Measurements from ENCODE around the gene THSD4.

THSD4 gene

GRCh38 chr15:71658827-71659729 is 543.8 kb downstream of the THSD4 start:
- H3K9me3 ChIP-seq (ENCODE audit: low read length): no peaks in the 10 kb centered on the region
- H3K4me2 ChIP-seq (ENCODE audit: low read length): no peak overlapping the region
- no peak overlapping the region for H2AFZ ChIP-seq (ENCODE audit: low read length)
- no peaks in the 10 kb centered on the region for H3K4me1 ChIP-seq (ENCODE audit: insufficient read depth, low read length, severe bottlenecking)
- no peaks in the 10 kb centered on the region for H3K9me2 ChIP-seq (ENCODE audit: low read depth, low read length)
- H3K79me2 ChIP-seq (ENCODE audit: insufficient read depth, low read length): no peaks in the 10 kb centered on the region
- no peak overlapping the region for H3K4me3 ChIP-seq (ENCODE audit: low read depth, low read length, poor library complexity, severe bottlenecking)
- no peaks in the 10 kb centered on the region; the same call in 1 of the 2 replicates for H3K27me3 ChIP-seq (ENCODE audit: insufficient read depth, low read length)
- TF ChIP-seq CTCF (IDR thresholded peaks at IDR 0.05; ENCODE audit: low read length) (no peak), EZH2 (IDR thresholded peaks at IDR 0.05; ENCODE audit: borderline replicate concordance, low read length) (no peak)
- no peaks in the 10 kb centered on the region for H4K20me1 ChIP-seq (ENCODE audit: insufficient read depth, low read length)
- no peaks in the 10 kb centered on the region for H3K36me3 ChIP-seq (ENCODE audit: insufficient read depth, low read length)
- H3K9ac ChIP-seq (ENCODE audit: low read length): no peak overlapping the region
- H3F3A ChIP-seq (ENCODE audit: insufficient read depth, low read length): no peaks in the 10 kb centered on the region
- H3K27ac ChIP-seq (ENCODE audit: low read depth, low read length, poor library complexity, severe bottlenecking): no peak overlapping the region

GRCh38 chr15:71659730-71660067 is 544.4 kb downstream of the THSD4 start:
- TF ChIP-seq CTCF (IDR thresholded peaks at IDR 0.05; ENCODE audit: low read length) (no peak), EZH2 (IDR thresholded peaks at IDR 0.05; ENCODE audit: borderline replicate concordance, low read length) (no peak)
- H3K4me2 ChIP-seq (ENCODE audit: low read length): no peak overlapping the region

GRCh38 chr15:71660501-71660900 is 545.2 kb downstream of the THSD4 start:
- Histone ChIP-seq H4K20me1 (ENCODE audit: insufficient read depth, low read length) (no peaks in the 10 kb centered on the region), H3K4me3 (ENCODE audit: low read depth, low read length, poor library complexity, severe bottlenecking) (no peak overlapping the region), H3K9ac (ENCODE audit: low read length) (no peak overlapping the region), H2AFZ (ENCODE audit: low read length) (no peak overlapping the region), H3K9me2 (ENCODE audit: low read depth, low read length) (no peaks in the 10 kb centered on the region), H3K4me1 (ENCODE audit: insufficient read depth, low read length, severe bottlenecking) (no peaks in the 10 kb centered on the region), H3F3A (ENCODE audit: insufficient read depth, low read length) (no peaks in the 10 kb centered on the region), H3K4me2 (ENCODE audit: low read length) (no peak overlapping the region), H3K79me2 (ENCODE audit: insufficient read depth, low read length) (no peaks in the 10 kb centered on the region), H3K27ac (ENCODE audit: low read depth, low read length, poor library complexity, severe bottlenecking) (no peak overlapping the region), H3K36me3 (ENCODE audit: insufficient read depth, low read length) (no peaks in the 10 kb centered on the region), H3K27me3 (ENCODE audit: insufficient read depth, low read length) (no peaks in the 10 kb centered on the region; the same call in 1 of the 2 replicates), H3K9me3 (ENCODE audit: low read length) (no peaks in the 10 kb centered on the region)
- no peak for TF ChIP-seq CTCF (IDR thresholded peaks at IDR 0.05; ENCODE audit: low read length)
- TF ChIP-seq EZH2 (IDR thresholded peaks at IDR 0.05; ENCODE audit: borderline replicate concordance, low read length): no peak

More at GRCh38 chr15:71659730-71660067, 544.4 kb downstream of the THSD4 start:
- no peaks in the 10 kb centered on the region for H4K20me1 ChIP-seq (ENCODE audit: insufficient read depth, low read length)
- H3K27ac ChIP-seq (ENCODE audit: low read depth, low read length, poor library complexity, severe bottlenecking): no peak overlapping the region
- H3F3A ChIP-seq (ENCODE audit: insufficient read depth, low read length): no peaks in the 10 kb centered on the region
- no peaks in the 10 kb centered on the region for H3K9me3 ChIP-seq (ENCODE audit: low read length)
- no peaks in the 10 kb centered on the region; the same call in 1 of the 2 replicates for H3K27me3 ChIP-seq (ENCODE audit: insufficient read depth, low read length)
- H3K4me3 ChIP-seq (ENCODE audit: low read depth, low read length, poor library complexity, severe bottlenecking): no peak overlapping the region
- no peaks in the 10 kb centered on the region for H3K79me2 ChIP-seq (ENCODE audit: insufficient read depth, low read length)
- H3K9me2 ChIP-seq (ENCODE audit: low read depth, low read length): no peaks in the 10 kb centered on the region
- no peaks in the 10 kb centered on the region for H3K36me3 ChIP-seq (ENCODE audit: insufficient read depth, low read length)
- no peak overlapping the region for H2AFZ ChIP-seq (ENCODE audit: low read length)
- H3K4me1 ChIP-seq (ENCODE audit: insufficient read depth, low read length, severe bottlenecking): no peaks in the 10 kb centered on the region
- H3K9ac ChIP-seq (ENCODE audit: low read length): no peak overlapping the region
